Measurements from ENCODE around the gene OR1D5. TPM values are rescaled to one million over a fixed set of nuclear protein-coding genes. Genes with fewer than 3 reads are reported as not detected.

OR1D5 gene
- total RNA-seq, 2 experiments from 2014 or later, result not detected

- H3K9me3 Mint-ChIP-seq, result no peaks in the 10 kb centered on the region
- H3K4me1 Mint-ChIP-seq (ENCODE audit: low read depth), result no peaks in the 10 kb centered on the region
- H3K27me3 Mint-ChIP-seq (ENCODE audit: low read depth), result no peaks in the 10 kb centered on the region
- CTCF ChIA-PET, result no interaction called here
- no peak for DNase-seq
- H3K36me3 Mint-ChIP-seq (ENCODE audit: low read depth), result no peaks in the 10 kb centered on the region
- no peak overlapping the region for H3K27ac Mint-ChIP-seq
- intact Hi-C loops (cut with micrococcal nuclease), result no loop called here
- H3K4me3 Mint-ChIP-seq, result no peak overlapping the region
Observed at GRCh38 chr17:3029213-3029913, 34.0 kb downstream of the OR1D5 start.

GRCh38 chr17:3027786-3028532 is 35.4 kb downstream of the OR1D5 start:
- H3K27ac Mint-ChIP-seq, result no peak overlapping the region
- peaks cover 2% of the 10 kb centered on the region for H3K9me3 Mint-ChIP-seq
- DNase-seq, result no peak
- intact Hi-C loops (cut with micrococcal nuclease), result no loop called here
- H3K4me1 Mint-ChIP-seq (ENCODE audit: low read depth), result no peaks in the 10 kb centered on the region
- H3K36me3 Mint-ChIP-seq (ENCODE audit: low read depth), result peaks cover 8% of the 10 kb centered on the region
- CTCF ChIA-PET, result no interaction called here
- no peaks in the 10 kb centered on the region for H3K27me3 Mint-ChIP-seq (ENCODE audit: low read depth)
- H3K4me3 Mint-ChIP-seq, result no peak overlapping the region

DNA sequence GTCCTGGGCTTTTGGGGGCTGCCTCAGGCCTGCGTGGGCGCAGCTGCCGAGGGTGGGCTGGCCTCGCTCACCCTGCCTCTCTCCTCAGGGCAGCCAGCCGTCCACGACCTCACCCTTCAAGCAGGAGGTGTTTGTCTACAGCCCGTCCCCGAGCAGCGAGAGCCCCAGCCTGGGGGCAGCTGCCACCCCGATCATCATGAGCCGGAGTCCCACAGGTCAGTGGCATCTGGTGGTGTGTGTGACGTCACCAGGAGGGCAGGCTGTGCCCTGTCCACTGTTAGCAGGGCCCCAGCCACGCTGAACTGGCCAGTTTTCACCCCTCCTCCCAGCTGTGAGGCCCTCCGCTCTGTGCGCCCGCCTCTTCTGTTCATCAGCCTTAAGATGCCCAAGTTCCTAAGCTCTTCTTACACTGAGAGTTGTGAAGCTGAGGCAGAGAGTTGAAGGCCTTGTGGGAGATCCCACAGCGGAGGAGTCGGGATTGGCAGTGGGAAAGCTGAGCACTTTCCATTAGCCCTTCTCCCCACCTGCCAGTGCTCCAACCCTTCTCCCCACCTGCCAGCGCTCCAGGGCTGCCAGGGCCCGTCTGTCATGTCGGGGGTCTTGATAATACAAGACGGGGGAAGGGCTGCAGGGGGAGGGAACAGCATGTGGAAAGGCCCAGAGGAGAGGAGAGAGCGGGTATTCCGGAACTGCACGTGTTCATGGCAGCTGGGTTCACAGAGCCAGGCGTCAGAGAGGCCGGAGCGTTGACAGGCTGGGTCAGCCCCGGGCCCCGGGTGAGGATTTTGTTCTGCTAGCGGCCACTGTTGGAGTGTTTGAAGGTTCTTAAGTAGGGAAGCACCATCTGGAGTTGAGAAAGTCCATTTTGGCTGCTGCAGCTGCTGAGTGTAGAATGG is 36.3 kb downstream of the OR1D5 start:
- Mint-ChIP-seq H3K9me3 (peaks cover 9% of the 10 kb centered on the region), H3K27ac (no peak overlapping the region), H3K27me3 (ENCODE audit: low read depth) (no peaks in the 10 kb centered on the region), H3K36me3 (ENCODE audit: low read depth) (peaks cover 15% of the 10 kb centered on the region), H3K4me3 (no peak overlapping the region), H3K4me1 (ENCODE audit: low read depth) (no peaks in the 10 kb centered on the region)
- intact Hi-C loops (cut with micrococcal nuclease), result no loop called here
- CTCF ChIA-PET, result no interaction called here
- DNase-seq, result no peak

- no peaks in the 10 kb centered on the region for H3K27me3 Mint-ChIP-seq (ENCODE audit: low read depth)
- H3K36me3 Mint-ChIP-seq (ENCODE audit: low read depth), result peaks cover 24% of the 10 kb centered on the region
- intact Hi-C loops (cut with micrococcal nuclease), result no loop called here
- peaks cover 14% of the 10 kb centered on the region for H3K9me3 Mint-ChIP-seq
- no peak overlapping the region for H3K27ac Mint-ChIP-seq
- CTCF ChIA-PET, result no interaction called here
- no peak for DNase-seq
- H3K4me1 Mint-ChIP-seq (ENCODE audit: low read depth), result no peaks in the 10 kb centered on the region
- H3K4me3 Mint-ChIP-seq, result no peak overlapping the region
Observed at GRCh38 chr17:3026125-3026855, 37.1 kb downstream of the OR1D5 start.

DNA sequence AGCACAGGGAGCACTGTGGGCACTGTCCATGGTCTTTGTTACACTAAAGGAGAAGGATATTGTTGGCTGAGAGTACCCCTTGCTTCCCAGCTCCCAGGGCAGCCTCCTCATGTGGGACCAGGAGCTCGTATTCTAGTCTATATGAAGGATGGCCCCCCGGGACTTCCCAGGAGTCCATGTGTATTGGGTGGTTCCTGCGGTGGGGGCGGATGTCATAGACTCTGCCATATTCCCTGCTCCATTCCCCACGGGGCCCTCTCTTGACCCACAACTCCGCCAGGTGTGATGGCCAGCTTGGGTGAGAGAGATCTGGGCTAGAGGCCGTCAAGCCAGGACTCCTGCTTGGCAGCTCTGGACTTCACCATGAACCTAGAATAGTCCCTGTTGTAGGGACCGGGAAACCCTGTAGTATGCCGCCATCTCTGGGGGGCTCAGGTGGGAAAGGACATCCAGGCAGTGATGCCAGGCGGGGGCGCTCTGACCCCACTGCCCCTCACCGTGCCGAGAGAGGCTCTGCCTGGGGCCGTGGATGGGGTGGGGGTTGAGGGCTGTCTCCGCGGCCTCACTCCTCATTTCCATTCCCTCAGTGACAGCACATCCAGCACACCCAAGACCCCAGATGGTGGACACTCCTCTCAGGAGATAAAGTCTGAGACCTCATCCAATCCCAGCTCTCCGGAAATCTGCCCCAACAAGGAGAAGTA is 37.8 kb downstream of the OR1D5 start:
- Mint-ChIP-seq H3K27me3 (ENCODE audit: low read depth) (no peaks in the 10 kb centered on the region), H3K9me3 (peaks cover 15% of the 10 kb centered on the region), H3K4me1 (ENCODE audit: low read depth) (no peaks in the 10 kb centered on the region), H3K36me3 (ENCODE audit: low read depth) (peaks cover 31% of the 10 kb centered on the region), H3K27ac (no peak overlapping the region), H3K4me3 (no peak overlapping the region)
- CTCF ChIA-PET, result no interaction called here
- intact Hi-C loops (cut with micrococcal nuclease), result no loop called here
- DNase-seq, result no peak

GRCh38 chr17:3024346-3024745 is 39.1 kb downstream of the OR1D5 start:
- CTCF ChIA-PET, result interaction anchor here (0.6 kb wide), 1 partner anchor 763 kb away, joined by 3 read pairs; no protein-coding TSS in a partner anchor
- peaks cover 15% of the 10 kb centered on the region for H3K9me3 Mint-ChIP-seq
- no peak for DNase-seq
- no peaks in the 10 kb centered on the region for H3K27me3 Mint-ChIP-seq (ENCODE audit: low read depth)
- intact Hi-C loops (cut with micrococcal nuclease), result no loop called here
- H3K27ac Mint-ChIP-seq, result no peak overlapping the region
- no peaks in the 10 kb centered on the region for H3K4me1 Mint-ChIP-seq (ENCODE audit: low read depth)
- H3K4me3 Mint-ChIP-seq, result no peak overlapping the region
- peaks cover 33% of the 10 kb centered on the region for H3K36me3 Mint-ChIP-seq (ENCODE audit: low read depth)

DNA sequence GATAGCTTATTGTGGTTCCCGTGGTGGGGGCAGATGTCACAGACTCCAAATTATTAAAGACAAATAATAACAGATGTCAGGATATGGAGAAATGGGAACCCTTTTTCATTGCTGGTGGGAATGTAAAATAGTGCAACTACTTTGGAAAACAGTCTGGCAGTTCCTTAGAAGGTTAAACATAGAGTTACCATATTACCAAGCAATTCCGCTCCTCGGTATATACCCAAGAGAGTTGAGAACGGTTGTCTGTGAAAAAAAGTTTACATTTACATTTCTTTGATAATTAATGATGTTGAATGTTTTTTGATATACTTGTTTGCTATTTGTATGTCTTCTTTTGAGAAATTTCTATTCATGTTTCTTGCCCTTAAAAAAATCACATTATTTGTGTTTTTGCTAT is 41.2 kb downstream of the OR1D5 start:
- Mint-ChIP-seq H3K27ac (no peak overlapping the region), H3K9me3 (peaks cover 15% of the 10 kb centered on the region), H3K4me3 (no peak overlapping the region), H3K4me1 (ENCODE audit: low read depth) (no peaks in the 10 kb centered on the region), H3K27me3 (ENCODE audit: low read depth) (no peaks in the 10 kb centered on the region), H3K36me3 (ENCODE audit: low read depth) (peaks cover 33% of the 10 kb centered on the region)
- CTCF ChIA-PET, result no interaction called here
- intact Hi-C loops (cut with micrococcal nuclease), result no loop called here
- no peak for DNase-seq

DNA sequence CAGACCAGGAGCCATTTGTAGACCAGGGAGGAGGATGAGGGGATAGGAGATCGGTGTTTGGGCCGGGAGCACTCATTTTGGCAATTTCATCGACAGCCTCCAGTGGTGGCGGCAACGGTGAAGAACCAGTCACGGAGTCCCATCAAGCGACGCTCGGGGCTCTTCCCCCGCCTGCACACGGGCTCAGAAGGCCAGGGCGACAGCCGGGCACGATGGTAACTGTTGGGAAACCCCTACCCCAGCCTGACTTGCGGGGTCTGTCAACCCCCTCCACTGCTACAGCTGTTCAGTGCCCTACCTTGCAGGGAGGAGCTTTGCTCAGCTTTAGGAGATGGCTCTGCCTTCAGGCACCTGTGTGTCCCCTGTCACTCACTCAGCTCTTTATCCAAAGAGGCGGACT is 43.0 kb downstream of the OR1D5 start:
- intact Hi-C loops (cut with micrococcal nuclease), result no loop called here
- Mint-ChIP-seq H3K4me1 (ENCODE audit: low read depth) (no peaks in the 10 kb centered on the region), H3K36me3 (ENCODE audit: low read depth) (peaks cover 33% of the 10 kb centered on the region), H3K27me3 (ENCODE audit: low read depth) (no peaks in the 10 kb centered on the region), H3K4me3 (no peak overlapping the region), H3K9me3 (peaks cover 15% of the 10 kb centered on the region), H3K27ac (no peak overlapping the region)
- CTCF ChIA-PET, result no interaction called here
- no peak for DNase-seq

DNA sequence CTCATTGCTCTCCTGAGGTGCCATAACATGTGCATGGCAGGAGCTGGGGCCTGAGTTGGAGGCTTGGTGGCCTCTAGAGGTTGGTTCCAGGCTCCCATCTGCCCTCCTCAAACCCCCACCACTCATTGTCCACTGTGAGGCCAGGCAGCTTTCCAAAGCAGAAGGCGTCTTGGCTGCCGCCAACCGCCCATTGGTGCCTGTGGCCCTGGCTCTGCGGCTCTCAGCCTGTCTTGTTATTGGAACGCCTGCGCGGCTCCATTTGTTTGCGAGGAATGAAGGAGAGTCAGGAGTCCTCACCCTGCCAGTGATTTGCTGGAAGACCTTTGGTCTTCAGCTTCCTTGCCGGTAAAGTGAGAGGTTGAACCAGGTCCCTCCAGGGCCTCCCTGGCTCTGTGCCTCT is 43.6 kb downstream of the OR1D5 start:
- intact Hi-C loops (cut with micrococcal nuclease), result no loop called here
- H3K27me3 Mint-ChIP-seq (ENCODE audit: low read depth), result no peaks in the 10 kb centered on the region
- H3K9me3 Mint-ChIP-seq, result peaks cover 15% of the 10 kb centered on the region
- CTCF ChIA-PET, result no interaction called here
- no peaks in the 10 kb centered on the region for H3K4me1 Mint-ChIP-seq (ENCODE audit: low read depth)
- peaks cover 33% of the 10 kb centered on the region for H3K36me3 Mint-ChIP-seq (ENCODE audit: low read depth)
- no peak overlapping the region for H3K27ac Mint-ChIP-seq
- H3K4me3 Mint-ChIP-seq, result no peak overlapping the region
- DNase-seq, result no peak

DNA sequence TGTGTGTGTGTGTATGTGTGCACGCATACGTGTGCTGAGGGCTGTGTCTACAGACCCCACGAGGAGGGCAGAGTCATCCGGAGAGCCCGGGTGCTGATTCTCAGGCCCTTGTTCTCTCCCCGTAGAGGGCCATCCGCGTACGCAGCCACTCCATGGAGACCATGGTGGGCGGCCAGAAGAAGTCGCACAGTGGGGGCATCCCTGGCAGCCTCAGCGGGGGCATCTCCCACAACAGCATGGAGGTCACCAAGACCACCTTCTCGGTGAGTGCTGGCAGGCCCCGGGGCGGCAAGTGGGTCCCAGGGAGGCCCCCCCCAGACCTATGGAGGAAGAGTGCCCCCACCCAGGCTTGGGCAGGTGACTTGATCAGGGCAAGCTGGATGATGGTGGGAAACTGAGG is 45.5 kb downstream of the OR1D5 start:
- Mint-ChIP-seq H3K4me3 (no peak overlapping the region), H3K27ac (no peak overlapping the region), H3K9me3 (peaks cover 13% of the 10 kb centered on the region), H3K4me1 (ENCODE audit: low read depth) (no peaks in the 10 kb centered on the region), H3K36me3 (ENCODE audit: low read depth) (peaks cover 25% of the 10 kb centered on the region), H3K27me3 (ENCODE audit: low read depth) (no peaks in the 10 kb centered on the region)
- intact Hi-C loops (cut with micrococcal nuclease), result no loop called here
- CTCF ChIA-PET, result no interaction called here
- DNase-seq, result no peak

DNA sequence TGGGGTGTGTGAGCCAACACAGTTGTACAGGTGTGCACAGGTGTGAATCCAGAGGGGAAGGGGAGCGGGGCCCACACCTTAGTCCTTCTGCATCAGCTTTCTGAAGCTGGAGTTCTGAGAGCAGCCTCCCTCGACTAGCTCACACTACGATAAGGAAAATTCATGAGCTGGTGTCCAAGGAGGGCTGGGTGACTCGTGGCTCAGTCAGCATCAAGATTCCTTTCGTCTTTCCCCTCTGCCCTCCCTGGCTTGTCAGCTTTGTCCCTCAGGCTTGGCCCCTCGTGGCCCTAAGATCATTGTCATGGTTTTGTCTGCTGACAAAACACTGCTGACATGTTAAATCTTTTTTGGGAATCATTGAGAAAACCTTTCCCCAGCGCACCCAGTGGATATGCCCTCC is 47.5 kb downstream of the OR1D5 start:
- Mint-ChIP-seq H3K27ac (no peak overlapping the region), H3K36me3 (ENCODE audit: low read depth) (peaks cover 8% of the 10 kb centered on the region), H3K27me3 (ENCODE audit: low read depth) (no peaks in the 10 kb centered on the region), H3K9me3 (no peaks in the 10 kb centered on the region), H3K4me1 (ENCODE audit: low read depth) (no peaks in the 10 kb centered on the region), H3K4me3 (no peak overlapping the region)
- CTCF ChIA-PET, result interaction anchor here (0.6 to 6.2 kb wide), 3 partner anchors 167 to 223 kb away, joined by 3 to 57 read pairs (median 3); no protein-coding TSS in a partner anchor
- intact Hi-C loops (cut with micrococcal nuclease), result no loop called here
- DNase-seq, result no peak
